K562 (cell line): ENCODE data around the gene FOXJ3. TPM values are rescaled to one million over a fixed set of nuclear protein-coding genes. Genes with fewer than 3 reads are reported as not detected.

Source experiments
- ATAC-seq: fragments of 200-7000 bp; cut with Tn5 transposase; 3 replicates; pipeline ENCODE4 v1.9.1; 2020; ENCODE audit warnings: moderate library complexity
- BruUV-seq: library from RNA; stranded (reverse); fragments of 400-500 nt; replicated peaks from 2 replicates; lab custom pipeline; 2021; lab: Mats Ljungman, UMichigan
- CTCF ChIA-PET: fragments of 300-600 bp; formaldehyde crosslinking; extraction: SDS; loops from one replicate; lab custom pipeline; 2021; ENCODE audit warnings: low intra/inter-chr PET ratio; lab: Yijun Ruan, JAX
- POLR2A ChIA-PET: fragments of 300-600, 350-650 bp; sonication (Branson Sonifier 250); formaldehyde crosslinking; extraction: SDS; loops from one replicate; lab custom pipeline; 2021; ENCODE audit warnings: antibody characterized with exemption, inconsistent platforms; lab: Yijun Ruan, JAX
- DNase-seq, 4 experiments: peaks; one replicate each; pipeline versions ENCODE4 v3.0.0 to v3.0.0-alpha.2; 2011 to 2018; ENCODE audit warnings: low spot score in 3 of 4, mixed read lengths in 3 of 4; ENCODE audit errors: extremely low read depth in 1 of 4
- FAIRE-seq: peaks from 2 replicates; lab custom pipeline; 2011; peaks lifted over from hg19 to GRCh38; lab: Jason Lieb, UNC
- H2AFZ ChIP-seq: 2 replicates; pipeline ENCODE4 v1.6.0; 2011; ENCODE audit warnings: low read depth, low read length, control low read depth, inconsistent platforms
- H3K27ac ChIP-seq: fragments of 200-600 bp; 3 replicates; pipeline ENCODE4 v1.8.0; 2011; ENCODE audit warnings: low read depth, mild to moderate bottlenecking, control low read depth, inconsistent platforms, low read length, moderate library complexity, mixed read lengths; ENCODE audit errors: extremely low read depth
- H3K27me3 ChIP-seq, 2 experiments: fragments of 300-600 bp in 1 of 2; 2 replicates in 1 of 2; 3 replicates in 1 of 2; pipeline versions ENCODE4 v1.6.0 to v1.8.0; 2011; ENCODE audit warnings: inconsistent platforms in 2 of 2, low read length in 2 of 2, mild to moderate bottlenecking in 1 of 2, mixed read lengths in 1 of 2, moderate library complexity in 1 of 2; ENCODE audit not compliant: control insufficient read depth in 2 of 2, insufficient read depth in 2 of 2
- H3K36me3 ChIP-seq: fragments of 300-600 bp; 3 replicates; pipeline ENCODE4 v1.8.0; 2011; ENCODE audit warnings: mild to moderate bottlenecking, low read length, inconsistent platforms; ENCODE audit not compliant: control insufficient read depth, insufficient read depth
- H3K4me1 ChIP-seq, 2 experiments: fragments of 200-600 bp in 1 of 2; replicated peaks in 1 of 2; 2 replicates in 1 of 2; 3 replicates in 1 of 2; pipeline versions ENCODE4 v1.5.1 to v1.8.0; 2011; ENCODE audit warnings: inconsistent platforms in 2 of 2, low read length in 2 of 2, mild to moderate bottlenecking in 1 of 2, mixed read lengths in 1 of 2, moderate library complexity in 1 of 2; ENCODE audit not compliant: control insufficient read depth in 2 of 2, insufficient read depth in 2 of 2
- H3K4me2 ChIP-seq: 2 replicates; pipeline ENCODE4 v1.6.1; 2011; ENCODE audit warnings: low read length, control low read depth, inconsistent platforms, mixed read lengths; ENCODE audit not compliant: insufficient read depth
- H3K4me3 ChIP-seq: fragments of 200-600 bp; sonication (generic), shearing (Covaris generic); 2 replicates; pipeline ENCODE4 v1.5.1; 2016; ENCODE audit warnings: control low read depth, inconsistent platforms
- H3K79me2 ChIP-seq: fragments of 200-600 bp; 3 replicates; pipeline ENCODE4 v1.8.0; 2011; ENCODE audit warnings: low read length, inconsistent platforms; ENCODE audit not compliant: control insufficient read depth, insufficient read depth
- H3K9ac ChIP-seq, 2 experiments: 2 replicates each; pipeline versions ENCODE4 v1.6.0 to v1.6.1; 2011; ENCODE audit warnings: low read depth in 2 of 2, low read length in 2 of 2, control low read depth in 1 of 2, inconsistent platforms in 1 of 2, mild to moderate bottlenecking in 1 of 2, mixed read lengths in 1 of 2; ENCODE audit not compliant: insufficient read depth in 1 of 2
- H3K9me1 ChIP-seq: one replicate; pipeline ENCODE4 v1.6.0; 2011; ENCODE audit warnings: inconsistent platforms, mild to moderate bottlenecking, low read length, moderate library complexity; ENCODE audit not compliant: control insufficient read depth, insufficient read depth
- H3K9me3 ChIP-seq: replicated peaks from 2 replicates; pipeline ENCODE4 v1.5.1; 2011; ENCODE audit warnings: low read depth, low read length, inconsistent platforms; ENCODE audit not compliant: control insufficient read depth, insufficient read depth
- H4K20me1 ChIP-seq: replicated peaks from 2 replicates; pipeline ENCODE4 v1.6.1; 2011; ENCODE audit warnings: low read length, inconsistent platforms, mixed read lengths; ENCODE audit not compliant: control insufficient read depth, insufficient read depth
- CEBPB ChIP-seq: fragments of 450-650 bp; IDR thresholded peaks from 2 replicates; pipeline ENCODE4 v1.6.1; 2016; ENCODE audit warnings: missing genetic modification characterization, missing compliant biosample characterization
- MLLT1 ChIP-seq, 2 experiments: fragments of 450-650 bp; IDR thresholded peaks; 2 replicates each; pipeline ENCODE4 v1.6.1; 2016
- NCOR1 ChIP-seq: fragments of 450-650 bp; IDR thresholded peaks from 2 replicates; pipeline ENCODE4 v1.6.1; 2016; ENCODE audit warnings: mild to moderate bottlenecking, moderate library complexity
- PML ChIP-seq: IDR thresholded peaks from 2 replicates; pipeline ENCODE4 v1.6.1; 2012; ENCODE audit warnings: low read length, inconsistent platforms
- PURB ChIP-seq: sonication (generic); formaldehyde crosslinking; IDR thresholded peaks from 2 replicates; pipeline ENCODE4 v1.9.0; 2021; ENCODE audit warnings: low read depth, mild to moderate bottlenecking, missing genetic modification reagents
- THRB ChIP-seq: fragments of 450-650 bp; formaldehyde crosslinking; conservative IDR thresholded peaks from 2 replicates; pipeline ENCODE4 v1.4.0; 2022; ENCODE audit warnings: mild to moderate bottlenecking, missing genetic modification characterization
- WGBS: fragments of 100-300 bp; shearing (Covaris generic); methylation state at CpG from one replicate; pipeline ENCODE4 v1.1.6; 2016; ENCODE audit warnings: low coverage, mixed read lengths; ENCODE audit not compliant: insufficient coverage; ENCODE audit errors: missing lambda C conversion rate; 5-methylcytosine and 5-hydroxymethylcytosine counted together
- in situ Hi-C: fragments of 300-500 bp; cut with MboI; formaldehyde crosslinking; loops from 4 replicates; pipeline ENCODE4 v1.15.0; 2018; ENCODE audit warnings: inconsistent platforms, mixed read lengths
- intact Hi-C: fragments of 100-400 bp; cut with micrococcal nuclease; formaldehyde crosslinking; loops from 2 replicates; pipeline ENCODE4 v1.14.2; 2022
- polyA plus RNA-seq, 8 experiments: library from polyadenylated mRNA; depleted of rRNA in 4 of 8; stranded (reverse) in 5 of 8; unstranded in 3 of 8; fragments of >200 nt; fragmentation: Nextera tagmentation in 2 of 8; fragmentation: Illumina TruSeq in 1 of 8; extraction: Ambion mirVana in 2 of 8; extraction: Trizol in 1 of 8; gene quantifications; 2 replicates each; pipeline versions ENCODE4 v1.2.1 to v1.2.3, GENCODE V29; 2011 to 2014; ENCODE audit warnings: inconsistent platforms in 1 of 8, missing spikeins in 1 of 8
- total RNA-seq, 7 experiments: library from RNA; depleted of rRNA in 6 of 7; stranded (reverse); fragments of >200 nt in 6 of 7; fragmentation: Illumina TruSeq in 2 of 7; extraction: Trizol in 2 of 7; gene quantifications; 2 replicates each; pipeline versions ENCODE4 v1.2.1 to v1.2.3, GENCODE V29; 2011 to 2021; ENCODE audit warnings: low replicate concordance in 1 of 7

FOXJ3 gene
- total and polyA plus RNA-seq, 9 of the 15 experiments (the other 6 are each of a cell fraction or from before 2014, with no cell fraction given): 8.7 to 35.3 (median 23.4) TPM

GRCh38 chr1:42130061-42130660, 204.9 kb downstream of the FOXJ3 start:
- no peak for FAIRE-seq
- CTCF ChIA-PET: no interaction called here
- no peaks in the 10 kb centered on the region for H3K4me1 ChIP-seq
- no peak overlapping the region for H2AFZ ChIP-seq
- H3K27ac ChIP-seq: no peak overlapping the region
- no peaks in the 10 kb centered on the region for H4K20me1 ChIP-seq
- in situ Hi-C loops: loop anchor here (25.0 kb wide), 1 partner anchor 318 kb away; no protein-coding TSS in a partner anchor
- no peak overlapping the region for H3K4me2 ChIP-seq
- no peak for ATAC-seq
- no TSS peak for BruUV-seq
- no peaks in the 10 kb centered on the region for H3K36me3 ChIP-seq
- H3K4me3 ChIP-seq: no peak overlapping the region
- no peaks in the 10 kb centered on the region for H3K9me1 ChIP-seq
- H3K9me3 ChIP-seq: no peaks in the 10 kb centered on the region
- H3K79me2 ChIP-seq: no peaks in the 10 kb centered on the region
- no peak overlapping the region for H3K9ac ChIP-seq
- no peak for TF ChIP-seq NCOR1
- no peak for TF ChIP-seq CEBPB (tag)
- TF ChIP-seq PML: no peak
- no peak for TF ChIP-seq PURB (CRISPR knock-in tag)
- 2% methylated on average over 5 of the region's 5 CpGs for WGBS
- no peak for DNase-seq
- peaks cover 19 to 33% of the 10 kb centered on the region in 2 experiments; a peak in 4 of 5 replicates for H3K27me3 ChIP-seq
- intact Hi-C loops: loop anchor here (10.0 kb wide), 1 partner anchor 315 kb away; no protein-coding TSS in a partner anchor
- POLR2A ChIA-PET: interaction anchor here (1.3 kb wide), 1 partner anchor 12 kb away, joined by 3 read pairs; no protein-coding TSS in a partner anchor

- DNase-seq (no peak), FAIRE-seq (no peak), ATAC-seq (no peak)
- TF ChIP-seq THRB (CRISPR knock-in tag) (no peak), MLLT1 (IDR thresholded peaks at IDR 0.05) (no peak)
- Histone ChIP-seq H3K27ac (no peak overlapping the region), H3K79me2 (no peaks in the 10 kb centered on the region), H3K9me3 (no peaks in the 10 kb centered on the region), H3K4me1 (no peaks in the 10 kb centered on the region), H3K9ac (no peak overlapping the region), H3K36me3 (no peaks in the 10 kb centered on the region), H3K27me3 (peaks cover 14 to 30% of the 10 kb centered on the region in 2 experiments; a peak in 4 of 5 replicates), H3K9me1 (no peaks in the 10 kb centered on the region), H3K4me3 (no peak overlapping the region), H3K4me2 (no peak overlapping the region), H2AFZ (no peak overlapping the region), H4K20me1 (no peaks in the 10 kb centered on the region)
- ChIA-PET POLR2A (interaction anchor here (1.8 kb wide), 1 partner anchor 11 kb away, joined by 9 read pairs; no protein-coding TSS in a partner anchor), CTCF (no interaction called here)
- no TSS peak for BruUV-seq
- whole genome bisulfite sequencing: 0% methylated on average over 3 of the region's 3 CpGs
- intact Hi-C loops: no loop called here
- in situ Hi-C loops: loop anchor here (25.0 kb wide), 1 partner anchor 317 kb away; no protein-coding TSS in a partner anchor
Observed at GRCh38 chr1:42128964-42129363, 206.1 kb downstream of the FOXJ3 start.
